CD14-positive monocyte (primary cell): ENCODE results near the gene PRDX5. TPM values are rescaled to one million over a fixed set of nuclear protein-coding genes. Genes with fewer than 3 reads are reported as not detected.
A peak's percentile ranks its signal among the peaks of the same experiment; 100 is the strongest.

Experiments
- DNase-seq, 3 donors: peaks; one replicate each; pipeline ENCODE4 v3.0.0-alpha.2; 2011 to 2022
- H2AFZ ChIP-seq: 2 replicates; pipeline ENCODE4 v1.6.0; 2012; ENCODE audit warnings: mild to moderate bottlenecking, low read depth, low read length, inconsistent platforms; ENCODE audit not compliant: insufficient read depth, poor library complexity, severe bottlenecking
- H3K27ac ChIP-seq, 2 donors: 1 replicate in 1 of 2; 2 replicates in 1 of 2; pipeline ENCODE4 v1.5.1; 2012 to 2013; ENCODE audit warnings: low read length in 2 of 2, control low read depth in 1 of 2, inconsistent platforms in 1 of 2, low read depth in 1 of 2, mild to moderate bottlenecking in 1 of 2
- H3K27me3 ChIP-seq, 2 donors: one replicate each; pipeline versions ENCODE4 v1.6.0 to v1.6.1; 2011 to 2013; ENCODE audit warnings: low read length in 2 of 2; ENCODE audit not compliant: control insufficient read depth in 2 of 2, insufficient read depth in 2 of 2
- H3K36me3 ChIP-seq, 2 donors: replicated peaks in 1 of 2; 1 replicate in 1 of 2; 2 replicates in 1 of 2; pipeline versions ENCODE4 v1.5.1 to v1.6.1; 2012 to 2013; ENCODE audit warnings: low read length in 2 of 2, control low read depth in 1 of 2, inconsistent platforms in 1 of 2, mild to moderate bottlenecking in 1 of 2; ENCODE audit not compliant: insufficient read depth in 2 of 2, control insufficient read depth in 1 of 2
- H3K4me1 ChIP-seq, 2 donors: 1 replicate in 1 of 2; 2 replicates in 1 of 2; pipeline versions ENCODE4 v1.5.1 to v1.6.1; 2012 to 2013; ENCODE audit warnings: low read length in 2 of 2, control low read depth in 1 of 2, inconsistent platforms in 1 of 2, mild to moderate bottlenecking in 1 of 2, moderate library complexity in 1 of 2; ENCODE audit not compliant: insufficient read depth in 2 of 2, control insufficient read depth in 1 of 2
- H3K4me2 ChIP-seq: replicated peaks from 2 replicates; pipeline ENCODE3; 2012; ENCODE audit warnings: low read length, moderate library complexity, mild to moderate bottlenecking; ENCODE audit not compliant: poor library complexity, severe bottlenecking; ENCODE audit errors: extremely low read depth
- H3K4me3 ChIP-seq, 3 experiments: fragments of 200-600 bp in 1 of 3; sonication (generic) in 1 of 3; replicated peaks in 1 of 3; 1 replicate in 2 of 3; 2 replicates in 1 of 3; pipeline ENCODE4 v1.5.1; 2011 to 2013; ENCODE audit warnings: low read length in 3 of 3, mild to moderate bottlenecking in 3 of 3, control low read depth in 2 of 3, low read depth in 2 of 3, inconsistent platforms in 1 of 3, moderate library complexity in 1 of 3
- H3K79me2 ChIP-seq: 2 replicates; pipeline ENCODE4 v1.6.0; 2012; ENCODE audit warnings: mild to moderate bottlenecking, control low read depth, inconsistent platforms, low read length, moderate library complexity; ENCODE audit not compliant: insufficient read depth
- H3K9ac ChIP-seq: 2 replicates; pipeline ENCODE4 v1.6.0; 2017; ENCODE audit warnings: low read length, mild to moderate bottlenecking; ENCODE audit not compliant: insufficient read depth, poor library complexity, severe bottlenecking
- H3K9me3 ChIP-seq, 2 donors: replicated peaks in 1 of 2; 1 replicate in 1 of 2; 2 replicates in 1 of 2; pipeline versions ENCODE4 v1.5.1 to v1.6.1; 2012 to 2013; ENCODE audit warnings: low read length in 2 of 2, control low read depth in 1 of 2; ENCODE audit not compliant: control insufficient read depth in 1 of 2, insufficient read depth in 1 of 2
- H4K20me1 ChIP-seq: 2 replicates; pipeline ENCODE4 v1.6.0; 2012; ENCODE audit warnings: mild to moderate bottlenecking, low read length, control low read depth, moderate library complexity; ENCODE audit not compliant: insufficient read depth
- H3K27ac Mint-ChIP-seq, 7 donors: one replicate each; pipeline ENCODE4 v1.8.0; 2020; ENCODE audit warnings: mild to moderate bottlenecking in 7 of 7, mixed read lengths in 7 of 7, moderate library complexity in 6 of 7, inconsistent platforms in 2 of 7
- H3K27me3 Mint-ChIP-seq, 3 donors: one replicate each; pipeline ENCODE4 v1.8.0; 2021 to 2022; ENCODE audit warnings: low read depth in 3 of 3, mild to moderate bottlenecking in 3 of 3, mixed read lengths in 3 of 3, moderate library complexity in 3 of 3, inconsistent platforms in 1 of 3
- H3K36me3 Mint-ChIP-seq, 2 donors: one replicate each; pipeline ENCODE4 v1.8.0; 2020; ENCODE audit warnings: mixed read lengths in 2 of 2, inconsistent platforms in 1 of 2, mild to moderate bottlenecking in 1 of 2
- H3K4me1 Mint-ChIP-seq: one replicate; pipeline ENCODE4 v1.8.0; 2020; ENCODE audit warnings: mild to moderate bottlenecking, mixed read lengths
- H3K4me3 Mint-ChIP-seq, 2 donors: one replicate each; pipeline ENCODE4 v1.8.0; 2020; ENCODE audit warnings: mild to moderate bottlenecking in 2 of 2, mixed read lengths in 2 of 2, moderate library complexity in 1 of 2
- H3K9me3 Mint-ChIP-seq, 7 donors: one replicate each; pipeline ENCODE4 v1.8.0; 2020 to 2022; ENCODE audit warnings: mixed read lengths in 7 of 7, mild to moderate bottlenecking in 6 of 7, moderate library complexity in 6 of 7, inconsistent platforms in 2 of 7
- WGBS: methylation state at CpG from one replicate; pipeline ENCODE4 v1.1.5; 2013; ENCODE audit warnings: missing lambda C conversion rate; ENCODE audit not compliant: insufficient coverage; 5-methylcytosine and 5-hydroxymethylcytosine counted together
- intact Hi-C, 2 donors: fragments of 100-400 bp; cut with micrococcal nuclease; formaldehyde crosslinking; loops; one replicate each; pipeline versions ENCODE4 v1.15.0 to v1.15.1; 2023
- polyA plus RNA-seq, 3 donors: library from polyadenylated mRNA; depleted of rRNA in 1 of 3; unstranded in 2 of 3; stranded (reverse) in 1 of 3; fragments of 300-500 nt in 2 of 3; fragments of >200 nt in 1 of 3; fragmentation: Illumina TruSeq in 2 of 3; gene quantifications; 1 replicate in 2 of 3; 2 replicates in 1 of 3; pipeline ENCODE4 v1.2.3, GENCODE V29; 2012 to 2021
- TF ChIP-seq, protein P1 (sequence below): fragments of 200-600 bp; IDR thresholded peaks from one replicate; pipeline ENCODE4 v1.8.0; 2022; ENCODE audit warnings: antibody characterized with exemption, mild to moderate bottlenecking

Gene PRDX5
- polyA plus RNA-seq, 3 donors = 136 to 318 (median 286) TPM

- Histone ChIP-seq H3K36me3 (peaks cover 64 to 85% of the 10 kb centered on the region in 2 donors), H3K27ac (no peak overlapping the region), H3K27me3 (no peaks in the 10 kb centered on the region), H4K20me1 (peaks cover 85% of the 10 kb centered on the region), H3K4me3 (no peak overlapping the region), H3K9ac (no peak overlapping the region), H3K4me2 (no peak overlapping the region), H3K4me1 (peaks cover 15 to 24% of the 10 kb centered on the region in 2 donors), H3K79me2 (peaks cover 1% of the 10 kb centered on the region), H2AFZ (no peak overlapping the region), H3K9me3 (no peaks in the 10 kb centered on the region)
- Mint-ChIP-seq H3K27ac (peak overlapping the region in 2 of 7 donors; percentile 12 to 54), H3K4me1 (peaks cover 13% of the 10 kb centered on the region), H3K9me3 (peaks cover 0 to 1% (median 0%) of the 10 kb centered on the region in 7 donors), H3K4me3 (no peak overlapping the region), H3K36me3 (peaks cover 37 to 81% of the 10 kb centered on the region in 2 donors), H3K27me3 (no peaks in the 10 kb centered on the region)
- intact Hi-C loops = no loop called here
- WGBS = 92% methylated on average over 30 of the region's 33 CpGs
- DNase-seq = no peak
- TF ChIP-seq, protein P1, sequence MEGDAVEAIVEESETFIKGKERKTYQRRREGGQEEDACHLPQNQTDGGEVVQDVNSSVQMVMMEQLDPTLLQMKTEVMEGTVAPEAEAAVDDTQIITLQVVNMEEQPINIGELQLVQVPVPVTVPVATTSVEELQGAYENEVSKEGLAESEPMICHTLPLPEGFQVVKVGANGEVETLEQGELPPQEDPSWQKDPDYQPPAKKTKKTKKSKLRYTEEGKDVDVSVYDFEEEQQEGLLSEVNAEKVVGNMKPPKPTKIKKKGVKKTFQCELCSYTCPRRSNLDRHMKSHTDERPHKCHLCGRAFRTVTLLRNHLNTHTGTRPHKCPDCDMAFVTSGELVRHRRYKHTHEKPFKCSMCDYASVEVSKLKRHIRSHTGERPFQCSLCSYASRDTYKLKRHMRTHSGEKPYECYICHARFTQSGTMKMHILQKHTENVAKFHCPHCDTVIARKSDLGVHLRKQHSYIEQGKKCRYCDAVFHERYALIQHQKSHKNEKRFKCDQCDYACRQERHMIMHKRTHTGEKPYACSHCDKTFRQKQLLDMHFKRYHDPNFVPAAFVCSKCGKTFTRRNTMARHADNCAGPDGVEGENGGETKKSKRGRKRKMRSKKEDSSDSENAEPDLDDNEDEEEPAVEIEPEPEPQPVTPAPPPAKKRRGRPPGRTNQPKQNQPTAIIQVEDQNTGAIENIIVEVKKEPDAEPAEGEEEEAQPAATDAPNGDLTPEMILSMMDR = no peak
These were observed 34.4 kb downstream of the PRDX5 start for GRCh38 chr11:64352099-64352994.

DNA sequence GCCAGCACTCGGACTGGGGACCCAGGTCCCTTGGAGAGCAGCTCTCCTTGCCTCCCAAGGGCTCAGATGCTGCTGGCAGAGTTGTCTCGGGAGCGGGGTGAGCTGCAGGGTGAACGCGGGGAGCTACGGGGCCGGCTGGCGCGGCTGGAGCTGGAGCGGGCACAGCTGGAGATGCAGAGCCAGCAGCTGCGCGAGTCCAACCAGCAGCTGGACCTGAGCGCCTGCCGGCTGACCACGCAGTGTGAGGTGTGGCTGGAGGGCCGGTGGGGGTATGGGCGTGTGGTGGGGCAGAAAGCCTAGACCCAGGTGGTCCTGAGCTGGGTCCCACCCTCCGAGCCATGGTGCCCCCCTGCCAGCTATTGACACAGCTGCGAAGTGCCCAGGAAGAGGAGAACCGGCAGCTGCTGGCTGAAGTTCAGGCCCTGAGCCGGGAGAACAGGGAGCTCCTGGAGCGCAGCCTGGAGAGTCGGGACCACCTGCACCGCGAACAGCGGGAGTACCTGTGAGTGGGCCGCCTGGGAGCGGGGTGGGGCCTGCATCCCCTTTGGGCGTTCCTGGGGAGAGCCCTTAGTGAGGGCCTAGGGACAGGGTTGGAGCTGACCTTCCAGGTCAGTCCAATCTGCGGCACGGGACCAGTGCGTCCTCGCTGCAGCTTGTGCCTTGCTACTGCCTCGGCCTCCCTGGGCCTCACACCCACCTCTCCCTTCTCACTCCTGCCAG, 35.2 kb downstream of the PRDX5 start:
- Histone ChIP-seq H4K20me1 (peaks cover 86% of the 10 kb centered on the region), H3K4me2 (no peak overlapping the region), H3K27me3 (no peaks in the 10 kb centered on the region), H3K36me3 (peaks cover 62 to 81% of the 10 kb centered on the region in 2 donors), H3K27ac (no peak overlapping the region), H3K4me3 (no peak overlapping the region), H3K79me2 (no peaks in the 10 kb centered on the region), H3K9ac (no peak overlapping the region), H3K4me1 (peaks cover 23 to 31% of the 10 kb centered on the region in 2 donors), H3K9me3 (no peaks in the 10 kb centered on the region), H2AFZ (no peak overlapping the region)
- intact Hi-C loops = no loop called here
- Mint-ChIP-seq H3K4me3 (no peak overlapping the region), H3K4me1 (peaks cover 20% of the 10 kb centered on the region), H3K27me3 (no peaks in the 10 kb centered on the region), H3K9me3 (peaks cover 0 to 1% (median 0%) of the 10 kb centered on the region in 7 donors), H3K27ac (peak overlapping the region in 1 of 7 donors; percentile 40), H3K36me3 (peaks cover 38 to 80% of the 10 kb centered on the region in 2 donors)
- TF ChIP-seq, protein P1 = no peak
- DNase-seq = no peak
- 95% methylated on average over 26 of the region's 34 CpGs for WGBS
